ENCODE results near the gene SETD1A. TPM values are rescaled to one million over a fixed set of nuclear protein-coding genes. Genes with fewer than 3 reads are reported as not detected.

SETD1A gene
- total RNA-seq, 6 experiments from 2014 or later = 3.7 to 7.4 (median 6.9) TPM

DNA sequence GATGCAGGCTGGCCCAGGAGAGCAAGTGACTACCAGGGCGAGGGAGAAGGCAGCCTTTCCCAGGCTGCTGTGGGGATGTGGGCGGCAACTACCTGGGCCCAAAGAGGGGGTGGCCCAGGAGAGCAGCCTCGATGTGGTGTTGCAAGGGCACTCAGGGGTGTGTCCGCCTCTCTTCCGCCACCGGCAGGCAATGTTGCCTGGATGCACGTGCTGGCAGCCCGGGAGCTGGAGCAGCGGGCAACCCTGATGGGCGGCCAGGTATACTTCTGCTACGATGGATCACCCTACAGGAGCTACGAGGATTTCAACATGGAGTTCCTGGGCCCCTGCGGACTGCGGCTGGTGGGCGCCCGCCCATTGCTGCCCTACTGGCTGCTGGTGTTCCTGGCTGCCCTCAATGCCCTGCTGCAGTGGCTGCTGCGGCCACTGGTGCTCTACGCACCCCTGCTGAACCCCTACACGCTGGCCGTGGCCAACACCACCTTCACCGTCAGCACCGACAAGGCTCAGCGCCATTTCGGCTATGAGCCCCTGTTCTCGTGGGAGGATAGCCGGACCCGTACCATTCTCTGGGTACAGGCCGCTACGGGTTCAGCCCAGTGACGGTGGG, 30.1 kb downstream of the SETD1A start:
- no peak overlapping the region for H3K27ac ChIP-seq
- no CpG with 5 or more reads among the region's 30 CpGs for WGBS (ENCODE audit: insufficient coverage, low coverage, low lambda C conversion rate, missing lambda C conversion rate)
- H3K36me3 ChIP-seq = peaks cover 0 to 7% (median 0%) of the 10 kb centered on the region in 4 donors
- intact Hi-C loops (cut with DNase I) = loop anchor here (10.0 kb wide), 2 partner anchors 57 to 97 kb away; partner anchors contain the start of gene PRSS53 (in 1 of the 2)
- no peak overlapping the region for H3K4me3 ChIP-seq
- no peaks in the 10 kb centered on the region for H3K27me3 ChIP-seq
- H3K9me3 ChIP-seq = no peaks in the 10 kb centered on the region
- H3K4me1 ChIP-seq = peaks cover 0 to 12% (median 5%) of the 10 kb centered on the region in 4 donors
- DNase-seq (no peak), ATAC-seq (no peak)
- TF ChIP-seq POLR2A (IDR thresholded peaks at IDR 0.05) (no peak), CTCF (IDR thresholded peaks at IDR 0.05) (no peak)

DNA sequence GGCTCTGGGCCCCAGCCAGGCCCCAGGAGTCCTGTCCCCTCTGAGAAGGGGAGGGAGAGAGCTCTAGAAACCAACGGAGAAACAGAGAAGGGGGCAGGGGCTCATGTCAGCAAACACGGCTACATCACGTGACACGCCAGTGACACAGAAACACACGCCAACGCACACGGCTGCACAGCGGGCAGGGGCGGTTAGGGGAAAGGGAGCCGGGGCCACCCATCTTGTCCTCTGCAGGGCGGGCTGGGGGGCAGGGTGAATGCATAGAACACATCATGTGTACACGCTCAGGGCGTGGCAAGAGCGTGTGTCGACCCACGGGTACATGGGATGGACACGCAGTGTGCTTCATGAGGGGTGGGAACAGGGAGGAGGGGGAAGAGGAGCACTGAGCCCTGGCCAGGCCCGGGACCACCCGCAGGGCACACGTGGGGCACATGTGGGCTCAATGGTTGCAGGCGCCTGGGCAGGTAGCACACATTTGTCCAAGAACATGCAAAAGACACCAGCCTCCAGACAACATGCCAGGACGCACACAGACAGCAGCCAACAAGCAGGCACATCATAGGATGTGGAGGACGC, 32.0 kb downstream of the SETD1A start:
- ATAC-seq (no peak), DNase-seq (no peak)
- H3K4me1 ChIP-seq = peaks cover 0 to 12% (median 5%) of the 10 kb centered on the region in 4 donors
- intact Hi-C loops (cut with DNase I) = loop anchor here (10.0 kb wide), 3 partner anchors 55 to 445 kb away; partner anchors contain the start of gene PRSS53 (in 1 of the 2)
- no peak overlapping the region for H3K27ac ChIP-seq
- H3K36me3 ChIP-seq = peaks cover 0 to 7% (median 0%) of the 10 kb centered on the region in 4 donors
- H3K9me3 ChIP-seq = no peaks in the 10 kb centered on the region
- TF ChIP-seq POLR2A (IDR thresholded peaks at IDR 0.05) (no peak), CTCF (IDR thresholded peaks at IDR 0.05) (no peak)
- no peaks in the 10 kb centered on the region for H3K27me3 ChIP-seq
- WGBS (ENCODE audit: insufficient coverage, low coverage, low lambda C conversion rate, missing lambda C conversion rate) = 79% methylated on average over 4 of the region's 23 CpGs
- no peak overlapping the region for H3K4me3 ChIP-seq

- Histone ChIP-seq H3K36me3 (peaks cover 0 to 7% (median 0%) of the 10 kb centered on the region in 4 donors), H3K9me3 (no peaks in the 10 kb centered on the region), H3K27me3 (no peaks in the 10 kb centered on the region), H3K27ac (no peak overlapping the region), H3K4me1 (peaks cover 0 to 17% (median 5%) of the 10 kb centered on the region in 4 donors), H3K4me3 (no peak overlapping the region)
- intact Hi-C loops (cut with DNase I) = loop anchor here in 1 of 2 donors (10.0 kb wide), 1 partner anchor 445 kb away; no protein-coding TSS in a partner anchor
- TF ChIP-seq CTCF (IDR thresholded peaks at IDR 0.05) = no peak
- TF ChIP-seq POLR2A (IDR thresholded peaks at IDR 0.05) = no peak
- no peak for ATAC-seq
- DNase-seq = no peak
- 60% methylated on average over 1 of the region's 12 CpGs for WGBS (ENCODE audit: insufficient coverage, low coverage, low lambda C conversion rate, missing lambda C conversion rate)
Measured at GRCh38 chr16:30990105-30990504, 32.6 kb downstream of the SETD1A start.

GRCh38 chr16:30991052-30991451, 33.5 kb downstream of the SETD1A start:
- no peak for TF ChIP-seq CTCF (IDR thresholded peaks at IDR 0.05)
- no peak overlapping the region for H3K27ac ChIP-seq
- no CpG with 5 or more reads among the region's 8 CpGs for WGBS (ENCODE audit: insufficient coverage, low coverage, low lambda C conversion rate, missing lambda C conversion rate)

More at GRCh38 chr16:30991052-30991451, 33.5 kb downstream of the SETD1A start:
- H3K9me3 ChIP-seq = no peaks in the 10 kb centered on the region
- DNase-seq (no peak), ATAC-seq (no peak)
- no peak overlapping the region for H3K4me3 ChIP-seq
- no peaks in the 10 kb centered on the region for H3K27me3 ChIP-seq
- peaks cover 0 to 24% (median 8%) of the 10 kb centered on the region in 4 donors for H3K4me1 ChIP-seq
- intact Hi-C loops (cut with DNase I) = loop anchor here in 1 of 2 donors (10.0 kb wide), 1 partner anchor 444 kb away; no protein-coding TSS in a partner anchor
- peaks cover 0 to 7% (median 0%) of the 10 kb centered on the region in 4 donors for H3K36me3 ChIP-seq

Measured in right lobe of liver (tissue), 6 donors.